Left forelimb (tissue), 1 donor: ENCODE data around the gene CEACAM20.
"Not testable (repeated sequence)": the region's sequence is repeated elsewhere in the genome, so short reads cannot be mapped to it uniquely, and the experiment has no call there.

Source experiments
- DNase-seq: peaks from one replicate; pipeline ENCODE4 v3.0.0-alpha.2; 2018; ENCODE audit warnings: low spot score

Gene CEACAM20

GRCh38 chr19:44476559-44477408 is 52.7 kb downstream of the CEACAM20 start:
- DNase-seq: no peak

GRCh38 chr19:44468730-44469129 is 60.7 kb downstream of the CEACAM20 start:
- not testable (repeated sequence) for DNase-seq

GRCh38 chr19:44462600-44463286 is 66.7 kb downstream of the CEACAM20 start:
- DNase-seq: not testable (repeated sequence)
